Neuron (in vitro differentiated cells): Measurements from ENCODE around the gene MAN2B1.
"Not testable (repeated sequence)": the region's sequence is repeated elsewhere in the genome, so short reads cannot be mapped to it uniquely, and the experiment has no call there.

ENCODE experiments used
- H2AFZ ChIP-seq: one replicate; pipeline ENCODE4 v1.6.1; 2013; ENCODE audit warnings: low read depth, mild to moderate bottlenecking, inconsistent platforms, low read length, moderate library complexity
- H3K27me3 ChIP-seq: one replicate; pipeline ENCODE4 v1.6.1; 2013; ENCODE audit warnings: low read length; ENCODE audit not compliant: insufficient read depth
- H3K36me3 ChIP-seq: one replicate; pipeline ENCODE4 v1.6.1; 2013; ENCODE audit warnings: low read length; ENCODE audit not compliant: insufficient read depth
- H3K4me1 ChIP-seq: one replicate; pipeline ENCODE4 v1.6.1; 2013; ENCODE audit warnings: low read length; ENCODE audit not compliant: insufficient read depth
- H3K4me3 ChIP-seq: 2 replicates; pipeline ENCODE4 v1.5.1; 2013; ENCODE audit warnings: mild to moderate bottlenecking, low read length, moderate library complexity
- H3K9me3 ChIP-seq: one replicate; pipeline ENCODE4 v1.6.1; 2013; ENCODE audit warnings: low read length

MAN2B1 gene

DNA sequence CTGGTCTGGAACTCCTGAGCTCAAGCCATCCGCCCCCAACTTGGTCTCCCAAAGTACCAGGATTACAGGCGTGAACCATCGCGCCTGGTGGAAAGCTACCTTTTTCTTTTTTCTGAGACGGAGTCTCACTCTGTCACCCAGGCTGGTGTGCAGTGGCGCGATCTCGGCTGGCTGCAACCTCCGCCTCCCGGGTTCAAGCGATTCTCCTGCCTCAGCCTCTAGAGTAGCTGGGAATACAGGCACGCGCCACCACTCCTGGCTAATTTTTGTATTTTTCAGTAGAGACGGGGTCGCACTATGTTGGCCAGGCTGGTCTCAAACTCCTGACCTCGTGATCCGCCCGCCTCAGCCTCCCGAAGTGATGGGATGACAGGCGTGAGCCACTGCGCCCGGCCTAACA is 30.9 kb upstream of the MAN2B1 start:
- not testable (repeated sequence) for H3K4me1 ChIP-seq, H3K27me3 ChIP-seq, H3K9me3 ChIP-seq, H2AFZ ChIP-seq
- H3K36me3 ChIP-seq = peaks cover 37% of the 10 kb centered on the region
- H3K4me3 ChIP-seq = peak overlapping the region; percentile 72

- H2AFZ ChIP-seq = peak within 1 kb of the TSS; percentile 46
- H3K9me3 ChIP-seq = no peaks in the 10 kb centered on the region
- peaks cover 10% of the 10 kb centered on the region for H3K4me1 ChIP-seq
- H3K36me3 ChIP-seq = peaks cover 30% of the 10 kb centered on the region
- peak within 1 kb of the TSS; percentile 72 for H3K4me3 ChIP-seq
- H3K27me3 ChIP-seq = no peaks in the 10 kb centered on the region
Measured at GRCh38 chr19:12696366-12697335, 30.1 kb upstream of the MAN2B1 start, which contains the start of gene FBXW9. FBXW9 (minus strand) TSS chr19:12696631; CDS start chr19:12696581, 50 bp downstream.

- Histone ChIP-seq H3K27me3 (no peaks in the 10 kb centered on the region), H3K36me3 (peaks cover 27% of the 10 kb centered on the region), H3K4me3 (peak overlapping the region; percentile 72), H3K4me1 (peaks cover 10% of the 10 kb centered on the region), H2AFZ (peak overlapping the region; percentile 46), H3K9me3 (no peaks in the 10 kb centered on the region)
Measured at GRCh38 chr19:12695997-12696365, 29.4 kb upstream of the MAN2B1 start.

DNA sequence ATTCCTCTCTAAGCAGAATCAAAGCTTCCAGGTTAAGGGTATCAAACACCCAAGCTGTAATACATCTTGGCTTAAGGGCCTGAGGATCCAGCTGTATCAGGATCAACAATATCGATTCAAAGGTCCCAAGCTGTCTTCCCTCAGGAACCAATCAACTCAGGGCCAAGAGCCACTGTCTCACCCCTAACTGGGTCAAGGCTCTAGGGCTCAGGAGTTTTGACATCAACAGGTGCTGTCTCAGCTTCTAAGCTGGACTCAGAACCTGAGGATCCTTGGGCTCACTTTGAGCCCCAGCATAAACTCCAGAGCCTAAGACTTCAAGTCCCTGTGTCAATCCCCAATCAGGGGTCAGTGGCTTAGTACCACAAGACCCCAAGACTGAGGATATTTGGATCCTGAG is 29.0 kb upstream of the MAN2B1 start:
- Histone ChIP-seq H3K4me3 (peak overlapping the region; percentile 72), H3K27me3 (no peaks in the 10 kb centered on the region), H2AFZ (no peak overlapping the region), H3K36me3 (peaks cover 22% of the 10 kb centered on the region), H3K9me3 (no peaks in the 10 kb centered on the region), H3K4me1 (peaks cover 10% of the 10 kb centered on the region)

GRCh38 chr19:12695096-12695495 is 28.6 kb upstream of the MAN2B1 start:
- Histone ChIP-seq H3K9me3 (no peaks in the 10 kb centered on the region), H2AFZ (no peak overlapping the region), H3K27me3 (no peaks in the 10 kb centered on the region), H3K4me1 (peaks cover 10% of the 10 kb centered on the region), H3K4me3 (peak overlapping the region; percentile 72), H3K36me3 (peaks cover 19% of the 10 kb centered on the region)

- H3K27me3 ChIP-seq = no peaks in the 10 kb centered on the region
- H3K9me3 ChIP-seq = no peaks in the 10 kb centered on the region
- no peak overlapping the region for H3K4me3 ChIP-seq
- peaks cover 16% of the 10 kb centered on the region for H3K36me3 ChIP-seq
- H2AFZ ChIP-seq = no peak overlapping the region
- H3K4me1 ChIP-seq = peaks cover 10% of the 10 kb centered on the region
Measured at GRCh38 chr19:12694641-12695040, 28.1 kb upstream of the MAN2B1 start.

DNA sequence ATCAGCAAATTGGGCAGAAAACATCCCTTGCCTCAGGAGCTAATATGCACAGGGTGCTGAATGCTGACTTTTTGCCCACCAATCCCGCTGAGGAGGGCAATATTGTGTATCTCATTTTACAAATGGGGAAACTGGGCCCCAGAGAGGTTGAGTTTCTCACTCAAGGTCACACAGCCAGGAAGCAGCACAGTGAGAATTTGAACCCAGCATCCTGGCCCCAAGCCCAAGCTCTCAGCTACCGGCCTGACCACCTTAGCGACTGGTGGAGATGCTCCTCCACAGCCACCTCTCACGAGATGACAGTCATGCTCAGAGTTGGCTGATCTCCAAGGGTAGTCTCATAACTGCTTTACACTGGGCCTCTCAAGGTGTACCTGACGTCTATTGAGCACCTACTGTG is 26.4 kb upstream of the MAN2B1 start:
- H2AFZ ChIP-seq = no peak overlapping the region
- H3K9me3 ChIP-seq = no peaks in the 10 kb centered on the region
- H3K36me3 ChIP-seq = peaks cover 21% of the 10 kb centered on the region
- H3K4me3 ChIP-seq = no peak overlapping the region
- H3K4me1 ChIP-seq = peaks cover 10% of the 10 kb centered on the region
- H3K27me3 ChIP-seq = no peaks in the 10 kb centered on the region

DNA sequence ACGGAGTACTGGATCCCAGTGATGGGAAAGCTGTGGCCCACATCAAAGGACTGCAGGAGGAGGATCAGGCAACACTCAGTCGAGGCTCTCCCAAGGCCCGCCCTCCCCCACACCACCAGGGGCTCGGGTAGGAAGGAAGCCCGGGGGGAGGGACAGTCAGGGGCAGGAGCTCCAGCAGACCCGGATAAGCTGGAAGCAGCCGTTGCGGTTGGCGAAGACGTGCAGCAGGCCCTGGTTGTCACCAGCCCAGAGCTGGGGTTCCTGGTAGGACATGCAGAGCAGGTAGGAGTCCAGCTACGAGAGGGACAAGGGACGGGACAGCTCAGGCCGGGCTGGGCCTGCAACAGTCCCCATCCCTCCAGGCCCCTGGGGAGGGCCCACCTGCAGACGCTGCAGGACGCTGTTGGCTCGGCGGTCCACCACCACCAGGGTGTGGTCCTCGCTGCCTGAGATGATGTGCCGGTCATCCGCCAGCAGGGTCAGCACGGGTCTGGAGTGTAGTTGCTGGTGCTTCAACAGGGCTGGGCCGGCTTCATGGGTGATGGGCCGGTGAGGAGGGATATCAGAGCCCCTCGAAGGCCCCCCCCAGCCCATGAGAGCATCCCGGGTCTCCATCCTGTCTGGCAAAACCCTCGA is 23.2 kb upstream of the MAN2B1 start:
- no peaks in the 10 kb centered on the region for H3K4me1 ChIP-seq
- H3K4me3 ChIP-seq = no peak overlapping the region
- no peak overlapping the region for H2AFZ ChIP-seq
- H3K9me3 ChIP-seq = no peaks in the 10 kb centered on the region
- H3K36me3 ChIP-seq = peaks cover 20% of the 10 kb centered on the region
- no peaks in the 10 kb centered on the region for H3K27me3 ChIP-seq

DNA sequence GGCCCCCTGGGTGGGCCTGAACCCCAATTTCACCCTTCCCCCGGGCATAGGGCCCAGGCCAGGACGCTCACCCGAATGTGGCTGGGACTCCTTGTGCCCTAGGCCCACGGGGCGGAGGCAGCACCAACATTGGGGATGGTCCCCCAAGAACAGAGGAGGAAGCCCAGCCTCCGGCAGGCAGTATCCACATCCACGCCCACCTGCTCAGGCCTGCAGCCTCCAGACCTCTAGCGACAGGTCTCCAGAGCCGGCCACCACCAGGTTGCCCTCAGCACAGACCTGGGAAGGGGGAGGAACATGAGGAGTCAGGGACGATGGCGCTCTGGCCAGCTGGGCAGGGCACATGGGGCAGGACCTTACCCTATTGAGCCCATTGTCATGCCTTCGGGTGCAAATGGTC is 22.5 kb upstream of the MAN2B1 start:
- Histone ChIP-seq H3K4me1 (no peaks in the 10 kb centered on the region), H3K9me3 (no peaks in the 10 kb centered on the region), H3K36me3 (peaks cover 20% of the 10 kb centered on the region), H3K4me3 (no peak overlapping the region), H3K27me3 (no peaks in the 10 kb centered on the region), H2AFZ (no peak overlapping the region)

- Histone ChIP-seq H3K4me1 (no peaks in the 10 kb centered on the region), H3K27me3 (no peaks in the 10 kb centered on the region), H3K9me3 (no peaks in the 10 kb centered on the region), H2AFZ (no peak within 1 kb of the TSS), H3K4me3 (no peak within 1 kb of the TSS), H3K36me3 (peaks cover 18% of the 10 kb centered on the region)
Measured at GRCh38 chr19:12687496-12688196, 21.1 kb upstream of the MAN2B1 start, which contains the start of gene GNG14. GNG14 (plus strand) TSS chr19:12687998; CDS start chr19:12688049, 51 bp downstream.

- H3K9me3 ChIP-seq = no peaks in the 10 kb centered on the region
- H3K4me3 ChIP-seq = no peak overlapping the region
- H2AFZ ChIP-seq = no peak overlapping the region
- no peaks in the 10 kb centered on the region for H3K4me1 ChIP-seq
- H3K36me3 ChIP-seq = peaks cover 15% of the 10 kb centered on the region
- H3K27me3 ChIP-seq = no peaks in the 10 kb centered on the region
Measured at GRCh38 chr19:12685831-12686230, 19.3 kb upstream of the MAN2B1 start.

- Histone ChIP-seq H3K27me3 (no peaks in the 10 kb centered on the region), H3K36me3 (peaks cover 24% of the 10 kb centered on the region), H2AFZ (peak within 1 kb of the TSS; percentile 24), H3K4me3 (peak within 1 kb of the TSS; percentile 88), H3K4me1 (no peaks in the 10 kb centered on the region), H3K9me3 (no peaks in the 10 kb centered on the region)
Measured at GRCh38 chr19:12681074-12681987, 14.8 kb upstream of the MAN2B1 start, which contains the start of gene DHPS. DHPS (minus strand) TSS chr19:12681880; CDS start chr19:12681766, 114 bp downstream.
